ENCODE results near the gene MCC.

DNA sequence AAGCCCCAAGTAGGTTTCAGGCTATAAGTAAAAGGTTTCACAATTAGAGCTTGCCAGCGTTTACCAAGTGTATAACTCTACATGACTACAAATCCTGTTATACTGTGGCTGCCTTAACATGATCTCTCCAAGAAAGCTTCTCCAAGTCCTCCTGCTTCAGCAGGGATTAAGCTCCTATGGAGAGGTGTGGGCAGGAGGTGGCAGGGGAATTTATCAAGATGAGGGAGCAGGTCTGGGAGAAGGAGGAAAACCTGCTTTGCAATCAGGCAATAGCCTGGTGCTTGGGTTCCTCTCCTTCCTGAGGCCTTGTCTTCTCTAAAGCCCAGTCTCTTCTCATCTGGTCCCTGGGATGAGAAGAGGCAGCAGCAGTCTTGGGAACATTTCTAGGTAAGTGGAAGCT, 188.7 kb downstream of the MCC start:
- TF ChIP-seq, protein P1, sequence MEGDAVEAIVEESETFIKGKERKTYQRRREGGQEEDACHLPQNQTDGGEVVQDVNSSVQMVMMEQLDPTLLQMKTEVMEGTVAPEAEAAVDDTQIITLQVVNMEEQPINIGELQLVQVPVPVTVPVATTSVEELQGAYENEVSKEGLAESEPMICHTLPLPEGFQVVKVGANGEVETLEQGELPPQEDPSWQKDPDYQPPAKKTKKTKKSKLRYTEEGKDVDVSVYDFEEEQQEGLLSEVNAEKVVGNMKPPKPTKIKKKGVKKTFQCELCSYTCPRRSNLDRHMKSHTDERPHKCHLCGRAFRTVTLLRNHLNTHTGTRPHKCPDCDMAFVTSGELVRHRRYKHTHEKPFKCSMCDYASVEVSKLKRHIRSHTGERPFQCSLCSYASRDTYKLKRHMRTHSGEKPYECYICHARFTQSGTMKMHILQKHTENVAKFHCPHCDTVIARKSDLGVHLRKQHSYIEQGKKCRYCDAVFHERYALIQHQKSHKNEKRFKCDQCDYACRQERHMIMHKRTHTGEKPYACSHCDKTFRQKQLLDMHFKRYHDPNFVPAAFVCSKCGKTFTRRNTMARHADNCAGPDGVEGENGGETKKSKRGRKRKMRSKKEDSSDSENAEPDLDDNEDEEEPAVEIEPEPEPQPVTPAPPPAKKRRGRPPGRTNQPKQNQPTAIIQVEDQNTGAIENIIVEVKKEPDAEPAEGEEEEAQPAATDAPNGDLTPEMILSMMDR (conservative IDR thresholded peaks at IDR 0.05; ENCODE audit: low read depth, low read length) = no peak
- TF ChIP-seq SMC3 (IDR thresholded peaks at IDR 0.05; ENCODE audit: low read depth, low read length) (no peak), RCOR1 (IDR thresholded peaks at IDR 0.05; ENCODE audit: insufficient replicate concordance, low read length) (no peak), BHLHE40 (IDR thresholded peaks at IDR 0.05; ENCODE audit: low read depth, low read length) (no peak), POLR2A (IDR thresholded peaks at IDR 0.05; ENCODE audit: low read depth, low read length) (no peak), NFE2L2 (IDR thresholded peaks at IDR 0.05; ENCODE audit: low read depth, low read length) (no peak)
- TF ChIP-seq, protein P2, sequence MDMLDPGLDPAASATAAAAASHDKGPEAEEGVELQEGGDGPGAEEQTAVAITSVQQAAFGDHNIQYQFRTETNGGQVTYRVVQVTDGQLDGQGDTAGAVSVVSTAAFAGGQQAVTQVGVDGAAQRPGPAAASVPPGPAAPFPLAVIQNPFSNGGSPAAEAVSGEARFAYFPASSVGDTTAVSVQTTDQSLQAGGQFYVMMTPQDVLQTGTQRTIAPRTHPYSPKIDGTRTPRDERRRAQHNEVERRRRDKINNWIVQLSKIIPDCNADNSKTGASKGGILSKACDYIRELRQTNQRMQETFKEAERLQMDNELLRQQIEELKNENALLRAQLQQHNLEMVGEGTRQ (IDR thresholded peaks at IDR 0.05; ENCODE audit: low read depth, low read length) = no peak
- TF ChIP-seq, protein P3, sequence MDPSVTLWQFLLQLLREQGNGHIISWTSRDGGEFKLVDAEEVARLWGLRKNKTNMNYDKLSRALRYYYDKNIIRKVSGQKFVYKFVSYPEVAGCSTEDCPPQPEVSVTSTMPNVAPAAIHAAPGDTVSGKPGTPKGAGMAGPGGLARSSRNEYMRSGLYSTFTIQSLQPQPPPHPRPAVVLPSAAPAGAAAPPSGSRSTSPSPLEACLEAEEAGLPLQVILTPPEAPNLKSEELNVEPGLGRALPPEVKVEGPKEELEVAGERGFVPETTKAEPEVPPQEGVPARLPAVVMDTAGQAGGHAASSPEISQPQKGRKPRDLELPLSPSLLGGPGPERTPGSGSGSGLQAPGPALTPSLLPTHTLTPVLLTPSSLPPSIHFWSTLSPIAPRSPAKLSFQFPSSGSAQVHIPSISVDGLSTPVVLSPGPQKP (IDR thresholded peaks at IDR 0.05; ENCODE audit: borderline replicate concordance, low read depth, low read length) = no peak
